Glutamatergic neuron (in vitro differentiated cells): Measurements from ENCODE around the gene CR1. TPM values are rescaled to one million over a fixed set of nuclear protein-coding genes. Genes with fewer than 3 reads are reported as not detected.
"Not testable (repeated sequence)": the region's sequence is repeated elsewhere in the genome, so short reads cannot be mapped to it uniquely, and the experiment has no call there.

Source experiments
- DNase-seq: peaks from one replicate; pipeline ENCODE4 v3.0.0; 2022
- H3K27ac Mint-ChIP-seq: one replicate; pipeline ENCODE4 v1.8.0; 2020; ENCODE audit warnings: mild to moderate bottlenecking, mixed read lengths, inconsistent platforms; ENCODE audit not compliant: unreplicated experiment
- H3K27me3 Mint-ChIP-seq: one replicate; pipeline ENCODE4 v1.8.0; 2020; ENCODE audit warnings: mild to moderate bottlenecking, moderate library complexity, mixed read lengths, inconsistent platforms; ENCODE audit not compliant: unreplicated experiment
- H3K36me3 Mint-ChIP-seq: one replicate; pipeline ENCODE4 v1.8.0; 2020; ENCODE audit warnings: mild to moderate bottlenecking, mixed read lengths, inconsistent platforms; ENCODE audit not compliant: unreplicated experiment
- H3K4me1 Mint-ChIP-seq: one replicate; pipeline ENCODE4 v1.8.0; 2020; ENCODE audit warnings: mild to moderate bottlenecking, low read depth, mixed read lengths, inconsistent platforms; ENCODE audit not compliant: unreplicated experiment
- H3K4me3 Mint-ChIP-seq: one replicate; pipeline ENCODE4 v1.8.0; 2020; ENCODE audit warnings: mild to moderate bottlenecking, mixed read lengths, inconsistent platforms; ENCODE audit not compliant: unreplicated experiment
- H3K9me3 Mint-ChIP-seq: one replicate; pipeline ENCODE4 v1.8.0; 2020; ENCODE audit warnings: mild to moderate bottlenecking, moderate library complexity, mixed read lengths, inconsistent platforms; ENCODE audit not compliant: unreplicated experiment
- total RNA-seq: library from RNA; stranded (reverse); fragmentation: NEBNext Ultra II Directional; extraction: Animal tissue kit (Norgen Biotek cat#: 25700); gene quantifications from one replicate; pipeline ENCODE4 v1.2.1, GENCODE V29; 2021; ENCODE audit not compliant: unreplicated experiment
- TF ChIP-seq, protein P1 (sequence below): fragments of 200-600 bp; sonication (generic); IDR thresholded peaks from one replicate; pipeline ENCODE4 v1.5.0; 2021; ENCODE audit not compliant: partially characterized antibody, unreplicated experiment

CR1 gene
- total RNA-seq, 1 donor from 2014 or later = not detected

DNA sequence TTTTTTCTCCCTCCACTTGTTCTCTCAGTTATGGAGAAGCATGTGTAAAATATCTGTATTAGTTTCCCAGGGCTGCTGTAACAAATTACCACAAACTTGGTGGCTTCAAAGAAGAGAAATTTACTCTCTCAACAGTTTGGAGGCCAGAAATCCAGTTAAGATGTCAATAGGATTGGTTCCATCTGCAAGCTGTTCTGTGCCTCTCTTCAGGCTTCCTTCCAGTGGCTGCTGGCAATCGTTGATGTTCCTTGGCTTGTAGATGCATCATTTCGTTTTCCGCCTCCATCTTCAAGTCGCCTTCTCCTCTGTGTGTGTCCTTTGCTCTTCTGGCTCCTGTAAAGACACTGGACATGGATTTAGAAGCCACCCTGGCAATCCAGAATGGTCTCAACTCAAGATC is 194.6 kb downstream of the CR1 start:
- not testable (repeated sequence) for H3K36me3 Mint-ChIP-seq, H3K27ac Mint-ChIP-seq, DNase-seq

DNA sequence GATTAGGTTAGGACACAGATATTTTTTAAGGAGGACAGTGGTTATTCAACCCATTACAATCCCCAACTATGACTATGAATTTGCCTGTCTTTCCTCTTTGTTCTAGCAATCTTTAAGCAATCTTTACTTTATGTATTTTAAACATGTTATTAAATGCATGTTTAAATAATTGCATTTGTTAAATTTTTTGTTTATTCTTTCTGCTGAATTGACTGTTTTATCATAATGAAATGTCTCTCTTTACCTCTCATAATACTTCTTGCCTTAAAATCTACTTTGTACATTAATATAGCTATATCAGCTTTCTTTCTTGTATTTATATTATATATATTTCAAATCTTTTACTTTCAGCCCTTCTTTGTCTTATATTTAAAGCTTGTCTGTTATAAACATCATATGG is 195.1 kb downstream of the CR1 start:
- Mint-ChIP-seq H3K27ac (no peak overlapping the region), H3K9me3 (no peaks in the 10 kb centered on the region), H3K36me3 (no peaks in the 10 kb centered on the region), H3K4me3 (no peak overlapping the region), H3K4me1 (no peaks in the 10 kb centered on the region), H3K27me3 (no peaks in the 10 kb centered on the region)
- DNase-seq = no peak
- TF ChIP-seq, protein P1, sequence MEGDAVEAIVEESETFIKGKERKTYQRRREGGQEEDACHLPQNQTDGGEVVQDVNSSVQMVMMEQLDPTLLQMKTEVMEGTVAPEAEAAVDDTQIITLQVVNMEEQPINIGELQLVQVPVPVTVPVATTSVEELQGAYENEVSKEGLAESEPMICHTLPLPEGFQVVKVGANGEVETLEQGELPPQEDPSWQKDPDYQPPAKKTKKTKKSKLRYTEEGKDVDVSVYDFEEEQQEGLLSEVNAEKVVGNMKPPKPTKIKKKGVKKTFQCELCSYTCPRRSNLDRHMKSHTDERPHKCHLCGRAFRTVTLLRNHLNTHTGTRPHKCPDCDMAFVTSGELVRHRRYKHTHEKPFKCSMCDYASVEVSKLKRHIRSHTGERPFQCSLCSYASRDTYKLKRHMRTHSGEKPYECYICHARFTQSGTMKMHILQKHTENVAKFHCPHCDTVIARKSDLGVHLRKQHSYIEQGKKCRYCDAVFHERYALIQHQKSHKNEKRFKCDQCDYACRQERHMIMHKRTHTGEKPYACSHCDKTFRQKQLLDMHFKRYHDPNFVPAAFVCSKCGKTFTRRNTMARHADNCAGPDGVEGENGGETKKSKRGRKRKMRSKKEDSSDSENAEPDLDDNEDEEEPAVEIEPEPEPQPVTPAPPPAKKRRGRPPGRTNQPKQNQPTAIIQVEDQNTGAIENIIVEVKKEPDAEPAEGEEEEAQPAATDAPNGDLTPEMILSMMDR = no peak

More for the DNA sequence above, 194.6 kb downstream of the CR1 start:
- not testable (repeated sequence) for H3K4me3 Mint-ChIP-seq, H3K4me1 Mint-ChIP-seq, H3K27me3 Mint-ChIP-seq, H3K9me3 Mint-ChIP-seq

Other genes starting within 250 kb of the CR1 start
- gene CD55, start 174.5 kb upstream of the CR1 start, total RNA-seq = 25.5 TPM
- not detected for gene CR2, start 41.8 kb upstream of the CR1 start, total RNA-seq
- gene CR1L, start 149.0 kb downstream of the CR1 start, total RNA-seq = not detected